CD4-positive, alpha-beta memory T cell (primary cell): ENCODE measurements around the gene PRDM2. TPM values are rescaled to one million over a fixed set of nuclear protein-coding genes. Genes with fewer than 3 reads are reported as not detected.

Source experiments
- CTCF ChIA-PET: fragments of 350-600 bp; sonication (Branson Sonifier 250); formaldehyde crosslinking; loops from one replicate; lab custom pipeline; 2021; ENCODE audit warnings: inconsistent platforms; ENCODE audit not compliant: partially characterized antibody; lab: Charles Lee
- POLR2A ChIA-PET: fragments of 350-600 bp; sonication (Branson Sonifier 250); formaldehyde crosslinking; loops from one replicate; lab custom pipeline; 2021; ENCODE audit not compliant: partially characterized antibody; lab: Charles Lee
- DNase-seq, 5 donors: peaks; one replicate each; pipeline versions ENCODE4 v3.0.0 to v3.0.0-alpha.2; 2020 to 2022; ENCODE audit warnings: mixed read lengths in 1 of 5
- H3K27ac ChIP-seq: one replicate; pipeline ENCODE4 v1.7.0; 2013; ENCODE audit warnings: low read depth, low read length
- H3K27me3 ChIP-seq: 2 replicates; pipeline ENCODE4 v1.7.0; 2013; ENCODE audit warnings: mild to moderate bottlenecking, low read length, moderate library complexity; ENCODE audit not compliant: insufficient read depth
- H3K36me3 ChIP-seq: 2 replicates; pipeline ENCODE4 v1.7.0; 2013; ENCODE audit warnings: mild to moderate bottlenecking, low read length, moderate library complexity; ENCODE audit not compliant: insufficient read depth
- H3K4me1 ChIP-seq: 2 replicates; pipeline ENCODE4 v1.7.0; 2013; ENCODE audit warnings: mild to moderate bottlenecking, low read length, moderate library complexity; ENCODE audit not compliant: insufficient read depth
- H3K4me3 ChIP-seq, 2 donors: one replicate each; pipeline ENCODE4 v1.7.0; 2013; ENCODE audit warnings: low read length in 2 of 2, mild to moderate bottlenecking in 1 of 2
- H3K9me3 ChIP-seq, 2 donors: one replicate each; pipeline ENCODE4 v1.7.0; 2013; ENCODE audit warnings: low read length in 2 of 2, control low read depth in 1 of 2; ENCODE audit not compliant: control insufficient read depth in 1 of 2
- H3K27ac Mint-ChIP-seq, 7 donors: one replicate each; pipeline ENCODE4 v1.8.0; 2020 to 2021; ENCODE audit warnings: mixed read lengths in 7 of 7, mild to moderate bottlenecking in 6 of 7, inconsistent platforms in 3 of 7, moderate library complexity in 3 of 7
- H3K27me3 Mint-ChIP-seq, 2 donors: one replicate each; pipeline ENCODE4 v1.8.0; 2020 to 2021; ENCODE audit warnings: mixed read lengths in 2 of 2
- H3K36me3 Mint-ChIP-seq, 2 donors: one replicate each; pipeline ENCODE4 v1.8.0; 2020 to 2021; ENCODE audit warnings: mixed read lengths in 2 of 2, inconsistent platforms in 1 of 2, mild to moderate bottlenecking in 1 of 2
- H3K4me1 Mint-ChIP-seq, 4 donors: one replicate each; pipeline ENCODE4 v1.8.0; 2020 to 2021; ENCODE audit warnings: mixed read lengths in 4 of 4, mild to moderate bottlenecking in 1 of 4
- H3K4me3 Mint-ChIP-seq, 8 donors: one replicate each; pipeline ENCODE4 v1.8.0; 2020 to 2021; ENCODE audit warnings: mixed read lengths in 8 of 8, mild to moderate bottlenecking in 7 of 8, moderate library complexity in 6 of 8, inconsistent platforms in 3 of 8
- H3K9me3 Mint-ChIP-seq, 8 donors: one replicate each; pipeline ENCODE4 v1.8.0; 2020 to 2021; ENCODE audit warnings: mixed read lengths in 8 of 8, mild to moderate bottlenecking in 5 of 8, inconsistent platforms in 3 of 8, moderate library complexity in 1 of 8
- intact Hi-C: fragments of 100-400 bp; cut with micrococcal nuclease; formaldehyde crosslinking; loops from one replicate; pipeline ENCODE4 v1.15.1; 2023
- polyA plus RNA-seq, 2 donors: library from polyadenylated mRNA; unstranded; fragments of 300-500 nt; fragmentation: Illumina TruSeq; gene quantifications; one replicate each; pipeline ENCODE4 v1.2.3, GENCODE V29; 2021
- total RNA-seq, 2 experiments: library from RNA; stranded (reverse); gene quantifications; one replicate each; pipeline ENCODE4 v1.2.3, GENCODE V29; 2021

Gene PRDM2
- total and polyA plus RNA-seq, 4 experiments from 2014 or later, result 6.7 to 118 (median 68.3) TPM

DNA sequence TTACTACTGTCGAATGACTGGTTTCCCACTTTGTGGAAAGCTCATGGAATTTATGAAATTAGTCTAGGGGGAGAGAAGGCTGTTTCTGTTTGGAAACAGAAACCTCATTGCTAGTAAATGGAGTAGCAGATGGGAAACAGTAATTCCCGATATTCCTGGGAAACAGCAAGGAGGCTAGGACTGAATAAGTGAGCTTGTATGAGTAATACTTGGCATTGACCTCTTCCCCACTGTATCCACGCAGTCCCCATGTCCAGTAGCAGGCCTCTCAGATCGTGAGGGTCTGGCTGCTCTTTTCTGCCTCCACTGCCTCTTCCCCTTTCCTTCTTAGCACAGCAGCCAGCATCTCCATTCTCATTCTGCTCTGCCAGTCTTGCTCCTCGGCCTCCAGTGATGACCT lies 75.5 kb downstream of the PRDM2 start:
- CTCF ChIA-PET, result no interaction called here
- H3K4me3 ChIP-seq, result no peak overlapping the region
- intact Hi-C loops, result no loop called here
- H3K27ac ChIP-seq, result no peak overlapping the region
- H3K4me3 Mint-ChIP-seq, result no peak overlapping the region
- POLR2A ChIA-PET, result no interaction called here
- peaks cover 0 to 3% (median 0%) of the 10 kb centered on the region in 8 donors for H3K9me3 Mint-ChIP-seq
- H3K27ac Mint-ChIP-seq, result no peak overlapping the region
- peaks cover 20 to 41% (median 30%) of the 10 kb centered on the region in 4 donors for H3K4me1 Mint-ChIP-seq
- peaks cover 38% of the 10 kb centered on the region for H3K36me3 ChIP-seq
- peaks cover 7% of the 10 kb centered on the region for H3K4me1 ChIP-seq
- no peaks in the 10 kb centered on the region for H3K27me3 ChIP-seq
- H3K9me3 ChIP-seq, result no peaks in the 10 kb centered on the region
- peaks cover 28 to 42% of the 10 kb centered on the region in 2 donors for H3K36me3 Mint-ChIP-seq
- no peak for DNase-seq
- H3K27me3 Mint-ChIP-seq, result no peaks in the 10 kb centered on the region

DNA sequence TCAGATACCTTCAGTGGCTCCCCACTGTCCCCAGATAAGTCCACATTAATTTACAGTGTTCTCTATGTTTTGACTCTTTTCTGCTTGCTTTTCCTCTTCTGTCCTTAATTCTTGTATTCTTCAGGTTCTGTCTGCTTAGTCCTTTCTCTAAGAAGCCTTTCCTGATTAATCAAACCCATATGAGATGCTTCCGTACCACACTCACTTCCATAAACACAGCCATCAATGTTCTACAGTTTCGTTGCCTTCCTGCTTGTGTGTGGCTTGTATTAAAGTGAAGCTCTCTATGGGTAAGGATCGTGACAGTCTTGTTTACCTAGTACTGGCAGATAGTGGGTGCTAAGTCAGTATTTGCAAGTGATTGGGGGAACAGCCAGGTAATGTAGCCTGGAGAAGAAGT lies 75.9 kb downstream of the PRDM2 start:
- H3K9me3 Mint-ChIP-seq, result peaks cover 0 to 3% (median 0%) of the 10 kb centered on the region in 8 donors
- H3K36me3 ChIP-seq, result peaks cover 40% of the 10 kb centered on the region
- intact Hi-C loops, result no loop called here
- no peak overlapping the region for H3K27ac ChIP-seq
- H3K4me1 ChIP-seq, result peaks cover 3% of the 10 kb centered on the region
- POLR2A ChIA-PET, result no interaction called here
- no peaks in the 10 kb centered on the region for H3K27me3 Mint-ChIP-seq
- no peak overlapping the region for H3K4me3 ChIP-seq
- CTCF ChIA-PET, result no interaction called here
- H3K36me3 Mint-ChIP-seq, result peaks cover 32 to 42% of the 10 kb centered on the region in 2 donors
- no peak overlapping the region for H3K4me3 Mint-ChIP-seq
- H3K27me3 ChIP-seq, result no peaks in the 10 kb centered on the region
- no peak overlapping the region for H3K27ac Mint-ChIP-seq
- H3K4me1 Mint-ChIP-seq, result peaks cover 19 to 41% (median 28%) of the 10 kb centered on the region in 4 donors
- H3K9me3 ChIP-seq, result no peaks in the 10 kb centered on the region
- DNase-seq, result no peak

GRCh38 chr1:13778431-13778830 lies 78.4 kb downstream of the PRDM2 start:
- H3K4me1 Mint-ChIP-seq, result peaks cover 25 to 51% (median 37%) of the 10 kb centered on the region in 4 donors

DNA sequence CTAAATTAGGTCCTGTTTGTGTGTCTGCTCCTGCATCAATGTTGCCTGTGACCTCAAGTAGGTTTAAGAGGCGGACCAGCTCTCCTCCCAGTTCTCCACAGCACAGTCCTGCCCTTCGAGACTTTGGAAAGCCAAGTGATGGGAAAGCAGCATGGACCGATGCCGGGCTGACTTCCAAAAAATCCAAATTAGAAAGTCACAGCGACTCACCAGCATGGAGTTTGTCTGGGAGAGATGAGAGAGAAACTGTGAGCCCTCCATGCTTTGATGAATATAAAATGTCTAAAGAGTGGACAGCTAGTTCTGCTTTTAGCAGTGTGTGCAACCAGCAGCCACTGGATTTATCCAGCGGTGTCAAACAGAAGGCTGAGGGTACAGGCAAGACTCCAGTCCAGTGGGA lies 79.9 kb downstream of the PRDM2 start:
- POLR2A ChIA-PET, result no interaction called here
- Histone ChIP-seq H3K4me3 (no peak overlapping the region), H3K27me3 (no peaks in the 10 kb centered on the region), H3K4me1 (peaks cover 18% of the 10 kb centered on the region), H3K9me3 (no peaks in the 10 kb centered on the region), H3K27ac (no peak overlapping the region), H3K36me3 (peaks cover 64% of the 10 kb centered on the region)
- no peak for DNase-seq
- Mint-ChIP-seq H3K4me3 (no peak overlapping the region), H3K27me3 (no peaks in the 10 kb centered on the region), H3K36me3 (peaks cover 51 to 56% of the 10 kb centered on the region in 2 donors), H3K4me1 (peaks cover 30 to 66% (median 51%) of the 10 kb centered on the region in 4 donors), H3K27ac (peak overlapping the region in 1 of 7 donors; percentile 79), H3K9me3 (peaks cover 0 to 3% (median 0%) of the 10 kb centered on the region in 8 donors)
- intact Hi-C loops, result no loop called here
- CTCF ChIA-PET, result no interaction called here

More at GRCh38 chr1:13778431-13778830, 78.4 kb downstream of the PRDM2 start:
- H3K9me3 Mint-ChIP-seq, result peaks cover 0 to 3% (median 0%) of the 10 kb centered on the region in 8 donors
- ChIA-PET CTCF (no interaction called here), POLR2A (no interaction called here)
- H3K27ac Mint-ChIP-seq, result peak overlapping the region in 5 of 7 donors; percentile 16 to 79 (median 64)
- no peak for DNase-seq
- H3K36me3 Mint-ChIP-seq, result peaks cover 50 to 52% of the 10 kb centered on the region in 2 donors
- H3K4me1 ChIP-seq, result peaks cover 9% of the 10 kb centered on the region
- H3K4me3 Mint-ChIP-seq, result no peak overlapping the region
- no peaks in the 10 kb centered on the region for H3K27me3 Mint-ChIP-seq
- intact Hi-C loops, result no loop called here
- no peak overlapping the region for H3K4me3 ChIP-seq
- no peak overlapping the region for H3K27ac ChIP-seq
- H3K9me3 ChIP-seq, result no peaks in the 10 kb centered on the region
- peaks cover 54% of the 10 kb centered on the region for H3K36me3 ChIP-seq
- H3K27me3 ChIP-seq, result no peaks in the 10 kb centered on the region

DNA sequence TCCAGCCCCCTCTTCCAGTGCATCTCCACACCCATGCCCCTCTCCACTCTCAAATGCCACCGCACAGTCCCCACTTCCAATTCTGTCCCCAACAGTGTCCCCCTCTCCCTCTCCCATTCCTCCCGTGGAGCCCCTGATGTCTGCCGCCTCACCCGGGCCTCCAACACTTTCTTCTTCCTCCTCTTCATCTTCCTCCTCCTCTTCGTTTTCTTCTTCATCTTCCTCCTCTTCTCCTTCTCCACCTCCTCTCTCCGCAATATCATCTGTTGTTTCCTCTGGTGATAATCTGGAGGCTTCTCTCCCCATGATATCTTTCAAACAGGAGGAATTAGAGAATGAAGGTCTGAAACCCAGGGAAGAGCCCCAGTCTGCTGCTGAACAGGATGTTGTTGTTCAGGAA lies 80.8 kb downstream of the PRDM2 start:
- intact Hi-C loops, result no loop called here
- CTCF ChIA-PET, result no interaction called here
- peaks cover 18% of the 10 kb centered on the region for H3K4me1 ChIP-seq
- H3K27me3 Mint-ChIP-seq, result no peaks in the 10 kb centered on the region
- peaks cover 32 to 70% (median 52%) of the 10 kb centered on the region in 4 donors for H3K4me1 Mint-ChIP-seq
- H3K36me3 Mint-ChIP-seq, result peaks cover 51 to 60% of the 10 kb centered on the region in 2 donors
- POLR2A ChIA-PET, result no interaction called here
- peaks cover 0 to 3% (median 0%) of the 10 kb centered on the region in 8 donors for H3K9me3 Mint-ChIP-seq
- H3K9me3 ChIP-seq, result no peaks in the 10 kb centered on the region
- H3K4me3 ChIP-seq, result no peak overlapping the region
- peak overlapping the region in 1 of 8 donors; percentile 4 for H3K4me3 Mint-ChIP-seq
- H3K27ac ChIP-seq, result no peak overlapping the region
- H3K36me3 ChIP-seq, result peaks cover 58% of the 10 kb centered on the region
- DNase-seq, result no peak
- H3K27me3 ChIP-seq, result no peaks in the 10 kb centered on the region
- H3K27ac Mint-ChIP-seq, result peak overlapping the region in 5 of 7 donors; percentile 19 to 80 (median 61)

DNA sequence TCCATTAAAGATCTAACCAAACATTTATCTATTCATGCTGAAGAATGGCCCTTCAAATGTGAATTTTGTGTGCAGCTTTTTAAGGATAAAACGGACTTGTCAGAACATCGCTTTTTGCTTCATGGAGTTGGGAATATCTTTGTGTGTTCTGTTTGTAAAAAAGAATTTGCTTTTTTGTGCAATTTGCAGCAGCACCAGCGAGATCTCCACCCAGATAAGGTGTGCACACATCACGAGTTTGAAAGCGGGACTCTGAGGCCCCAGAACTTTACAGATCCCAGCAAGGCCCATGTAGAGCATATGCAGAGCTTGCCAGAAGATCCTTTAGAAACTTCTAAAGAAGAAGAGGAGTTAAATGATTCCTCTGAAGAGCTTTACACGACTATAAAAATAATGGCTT lies 81.2 kb downstream of the PRDM2 start:
- H3K4me1 Mint-ChIP-seq, result peaks cover 33 to 73% (median 56%) of the 10 kb centered on the region in 4 donors
- Histone ChIP-seq H3K36me3 (peaks cover 56% of the 10 kb centered on the region), H3K4me3 (no peak overlapping the region), H3K27ac (no peak overlapping the region), H3K9me3 (no peaks in the 10 kb centered on the region), H3K4me1 (peaks cover 18% of the 10 kb centered on the region), H3K27me3 (no peaks in the 10 kb centered on the region)
- H3K27me3 Mint-ChIP-seq, result no peaks in the 10 kb centered on the region
- ChIA-PET POLR2A (interaction anchor here (2.8 kb wide), 1 partner anchor 32 kb away, joined by 9 read pairs; no protein-coding TSS in a partner anchor), CTCF (interaction anchor here (1.2 kb wide), 1 partner anchor 52 kb away, joined by 3 read pairs; no protein-coding TSS in a partner anchor)
- peak overlapping the region in 3 of 7 donors; percentile 5 to 79 (median 18) for H3K27ac Mint-ChIP-seq
- intact Hi-C loops, result no loop called here
- peaks cover 0 to 3% (median 0%) of the 10 kb centered on the region in 8 donors for H3K9me3 Mint-ChIP-seq
- no peak for DNase-seq
- H3K36me3 Mint-ChIP-seq, result peaks cover 54 to 65% of the 10 kb centered on the region in 2 donors
- H3K4me3 Mint-ChIP-seq, result peak overlapping the region in 1 of 8 donors; percentile 4

GRCh38 chr1:13781907-13782633 lies 82.1 kb downstream of the PRDM2 start:
- POLR2A ChIA-PET, result interaction anchor here (2.8 kb wide), 1 partner anchor 33 kb away, joined by 9 read pairs; no protein-coding TSS in a partner anchor
- H3K4me1 ChIP-seq, result peaks cover 18% of the 10 kb centered on the region
- no peak overlapping the region for H3K27ac ChIP-seq
- Mint-ChIP-seq H3K9me3 (peaks cover 0 to 3% (median 0%) of the 10 kb centered on the region in 8 donors), H3K4me3 (peak overlapping the region in 1 of 8 donors; percentile 12), H3K27me3 (no peaks in the 10 kb centered on the region), H3K36me3 (peaks cover 56 to 72% of the 10 kb centered on the region in 2 donors), H3K4me1 (peaks cover 34 to 79% (median 57%) of the 10 kb centered on the region in 4 donors), H3K27ac (peak overlapping the region; percentile 43 to 79 (median 51))
- no peaks in the 10 kb centered on the region for H3K27me3 ChIP-seq
- intact Hi-C loops, result no loop called here
- no peaks in the 10 kb centered on the region for H3K9me3 ChIP-seq
- H3K4me3 ChIP-seq, result no peak overlapping the region
- H3K36me3 ChIP-seq, result peaks cover 56% of the 10 kb centered on the region
- DNase-seq, result no peak
- CTCF ChIA-PET, result interaction anchor here (1.2 kb wide), 1 partner anchor 52 kb away, joined by 3 read pairs; no protein-coding TSS in a partner anchor
